ENCODE results near the gene GPR132.

GPR132 gene

DNA sequence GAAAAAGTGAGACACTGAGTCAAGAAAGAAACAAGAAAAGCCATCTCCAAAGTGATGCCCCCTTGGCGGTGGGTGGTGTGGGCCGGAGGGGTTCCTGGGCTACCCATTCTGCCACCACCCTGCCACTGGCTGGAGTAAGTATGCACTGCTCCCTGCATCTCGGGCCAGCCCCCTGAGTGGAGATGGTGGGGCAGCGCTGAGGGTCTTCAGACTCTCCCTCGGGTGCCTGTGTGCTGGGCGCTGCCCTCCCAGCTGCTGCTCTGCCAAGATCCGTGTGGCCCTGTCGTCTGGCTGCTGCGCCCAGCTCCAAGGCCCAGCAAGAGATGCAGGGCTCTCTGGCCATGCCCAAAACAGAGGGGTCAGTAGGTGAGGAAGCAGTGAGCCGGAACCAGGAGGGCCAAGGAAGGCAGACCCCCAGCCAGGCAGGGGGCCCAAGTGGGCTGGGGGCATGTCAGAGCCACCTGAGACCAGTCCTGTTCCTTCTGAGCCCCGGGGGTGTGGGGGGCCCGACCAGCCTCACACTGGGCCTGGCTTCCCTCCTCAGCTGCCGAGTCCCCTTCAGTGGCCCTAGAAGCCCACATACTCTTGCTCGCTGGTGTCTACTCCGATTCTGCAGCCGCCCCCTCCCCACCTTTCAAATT lies 5.2 kb downstream of the GPR132 start:
- DNase-seq, result no peak

DNA sequence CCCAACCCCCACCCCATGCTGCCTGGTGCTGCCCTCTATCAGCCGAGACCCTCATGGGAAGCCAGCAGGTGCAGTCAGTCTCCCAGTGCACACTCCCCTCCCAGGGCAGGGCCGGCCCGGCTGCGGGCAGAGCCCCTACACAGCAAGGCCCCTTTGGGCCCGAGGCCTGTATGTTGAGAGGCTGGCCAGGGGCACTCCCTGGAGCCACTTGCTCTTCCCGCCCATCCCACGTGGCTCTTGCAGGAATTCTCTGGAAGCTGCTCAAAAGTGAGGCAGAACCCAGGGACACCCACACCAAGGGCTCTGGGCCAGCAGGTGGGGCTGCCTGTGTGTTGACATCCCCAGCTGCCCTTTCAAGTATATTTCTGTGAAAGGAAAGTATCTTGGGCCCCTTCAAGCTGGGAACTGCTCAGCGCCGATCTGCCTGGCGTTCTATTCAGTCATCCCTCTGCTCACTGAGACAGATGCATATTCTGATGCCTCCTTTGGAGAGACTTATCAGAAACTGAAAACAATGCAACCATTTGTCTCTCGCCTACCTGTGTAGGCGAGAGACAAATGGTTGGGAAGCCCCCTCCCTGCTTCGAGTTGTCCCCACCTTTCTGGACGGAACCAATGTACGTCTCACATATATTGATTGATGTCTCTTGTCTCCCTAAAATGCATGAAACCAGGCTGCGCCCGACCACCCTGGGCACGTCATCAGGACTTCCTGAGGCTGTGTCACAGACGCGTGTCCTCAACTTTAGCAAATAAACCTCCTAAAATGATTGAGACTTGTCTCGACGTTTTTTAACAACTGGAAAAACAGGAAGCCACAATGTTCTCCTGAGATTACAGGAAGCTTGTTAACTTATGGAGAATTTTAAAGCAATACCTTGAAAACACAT lies 6.0 kb downstream of the GPR132 start:
- no peak for DNase-seq

GRCh38 chr14:105058521-105059034 lies 6.7 kb downstream of the GPR132 start:
- DNase-seq, result no peak

GRCh38 chr14:105056303-105056831 lies 8.9 kb downstream of the GPR132 start:
- DNase-seq, result no peak

GRCh38 chr14:105055736-105056302 lies 9.4 kb downstream of the GPR132 start:
- no peak for DNase-seq

DNA sequence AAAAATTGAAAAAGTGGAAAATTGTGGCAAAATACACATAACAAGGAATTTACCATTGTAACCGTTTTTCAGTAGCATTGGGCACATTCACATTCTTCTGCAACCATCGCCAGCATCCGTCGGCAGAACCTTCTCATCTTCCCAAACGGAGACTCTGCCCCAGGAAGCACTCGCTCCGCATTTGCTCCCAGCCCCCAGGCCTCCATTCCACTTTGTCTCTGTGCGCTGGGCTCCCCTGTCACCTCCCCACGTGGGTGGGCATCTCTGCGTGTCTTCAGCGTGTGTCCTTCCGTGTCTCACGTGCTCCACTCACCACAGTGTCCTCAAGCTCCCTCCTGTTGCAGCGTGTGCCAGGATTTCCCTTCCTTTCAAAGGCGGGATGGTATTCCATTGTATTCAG lies 9.9 kb downstream of the GPR132 start:
- no peak for DNase-seq

DNA sequence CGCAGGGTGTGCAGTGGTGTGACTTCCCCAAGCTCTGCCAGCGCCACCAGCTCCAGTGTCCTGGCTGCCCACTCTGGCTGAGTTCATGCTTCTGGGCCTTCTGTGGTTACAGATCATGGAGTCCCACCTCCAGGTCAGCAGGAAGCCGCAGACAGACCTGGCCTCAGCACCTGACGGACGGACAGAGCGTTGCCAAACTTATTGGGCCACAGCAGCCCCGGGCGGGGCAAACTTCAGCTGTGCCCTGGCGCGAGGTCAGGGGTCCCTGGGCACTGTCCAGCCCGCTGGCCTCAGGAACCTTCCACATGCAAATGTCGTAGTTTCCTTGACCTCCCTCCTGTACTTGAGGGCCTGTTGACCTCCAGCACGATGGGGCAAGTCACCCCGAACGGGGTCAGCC lies 11.2 kb downstream of the GPR132 start:
- DNase-seq, result no peak

GRCh38 chr14:105053421-105053820 lies 11.8 kb downstream of the GPR132 start:
- DNase-seq, result no peak

DNA sequence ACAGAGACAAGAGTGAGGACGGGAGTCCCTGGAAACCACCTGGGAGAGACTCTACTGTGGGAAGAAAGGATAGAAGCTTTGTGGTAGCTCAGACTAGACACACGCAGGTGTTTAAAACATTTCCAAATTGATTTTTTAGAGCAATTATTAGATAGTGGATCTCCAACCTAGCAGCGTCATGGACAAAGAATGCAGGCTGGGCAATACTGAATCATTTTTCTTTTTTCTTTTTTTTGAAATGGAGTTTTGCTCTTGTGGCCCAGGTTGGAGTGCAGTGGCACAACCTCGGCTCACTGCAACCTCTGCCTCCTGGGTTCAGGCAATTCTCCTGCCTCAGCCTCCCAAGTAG lies 13.1 kb downstream of the GPR132 start:
- DNase-seq, result no peak

GRCh38 chr14:105051182-105052109 lies 13.8 kb downstream of the GPR132 start:
- no peak for DNase-seq

DNA sequence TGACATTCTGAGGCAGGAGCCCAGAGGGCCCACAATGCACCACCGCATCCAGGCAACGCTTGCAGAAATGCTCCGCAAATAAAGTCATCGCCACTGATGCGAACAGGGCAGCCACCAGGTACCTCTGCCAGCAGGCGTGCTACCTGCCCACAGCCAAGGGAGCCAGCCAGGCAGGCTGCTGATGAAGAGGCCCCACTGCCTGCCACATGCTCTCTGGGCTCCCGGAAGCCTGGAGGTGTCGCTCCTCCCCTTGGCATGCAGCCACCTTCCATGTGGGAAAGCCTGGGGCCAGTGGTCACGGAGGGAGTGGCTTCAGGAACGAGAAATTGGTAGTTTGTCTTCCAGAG lies 14.7 kb downstream of the GPR132 start:
- peak; percentile 16 for DNase-seq

GRCh38 chr14:105049753-105050550 lies 15.3 kb downstream of the GPR132 start:
- no peak for DNase-seq

DNA sequence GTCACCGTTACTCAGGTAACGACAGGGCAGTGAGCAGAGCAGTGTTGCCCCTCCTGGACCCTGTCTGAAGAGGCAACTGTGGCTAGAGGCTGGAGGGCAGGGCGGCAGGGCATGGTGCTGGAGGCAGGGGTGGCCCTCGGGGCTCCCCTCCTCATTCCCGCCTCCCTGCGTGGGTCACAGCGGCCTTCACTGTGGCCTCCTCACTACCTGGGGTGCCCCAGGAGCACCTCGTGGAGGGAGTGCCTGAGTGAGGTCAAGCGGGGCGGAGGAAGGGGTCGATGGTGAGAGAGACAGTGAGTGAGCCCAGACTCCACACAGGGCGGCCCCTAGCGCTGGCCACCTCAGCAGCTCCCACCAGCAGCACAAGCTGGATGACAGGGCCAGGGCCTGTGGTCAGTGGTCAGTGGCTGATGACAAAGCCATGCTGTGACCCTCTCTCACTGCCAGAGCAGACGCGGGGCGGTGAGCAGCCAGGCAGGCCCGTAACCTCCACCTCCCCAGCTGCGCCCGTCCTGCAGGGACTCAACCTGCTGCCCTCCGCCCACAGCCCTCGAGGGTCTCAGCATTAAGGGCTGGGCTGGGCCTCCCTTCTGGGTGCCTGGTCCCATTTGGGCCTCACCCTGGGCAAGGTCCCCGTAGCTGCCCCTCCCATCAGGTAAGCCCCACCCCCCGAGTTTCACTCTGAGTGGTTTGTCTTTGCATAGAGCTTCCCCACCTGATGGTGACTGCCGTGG lies 17.8 kb downstream of the GPR132 start:
- DNase-seq, result no peak

- no peak for DNase-seq
Measured at GRCh38 chr14:105046891-105047282, 18.3 kb downstream of the GPR132 start.

DNA sequence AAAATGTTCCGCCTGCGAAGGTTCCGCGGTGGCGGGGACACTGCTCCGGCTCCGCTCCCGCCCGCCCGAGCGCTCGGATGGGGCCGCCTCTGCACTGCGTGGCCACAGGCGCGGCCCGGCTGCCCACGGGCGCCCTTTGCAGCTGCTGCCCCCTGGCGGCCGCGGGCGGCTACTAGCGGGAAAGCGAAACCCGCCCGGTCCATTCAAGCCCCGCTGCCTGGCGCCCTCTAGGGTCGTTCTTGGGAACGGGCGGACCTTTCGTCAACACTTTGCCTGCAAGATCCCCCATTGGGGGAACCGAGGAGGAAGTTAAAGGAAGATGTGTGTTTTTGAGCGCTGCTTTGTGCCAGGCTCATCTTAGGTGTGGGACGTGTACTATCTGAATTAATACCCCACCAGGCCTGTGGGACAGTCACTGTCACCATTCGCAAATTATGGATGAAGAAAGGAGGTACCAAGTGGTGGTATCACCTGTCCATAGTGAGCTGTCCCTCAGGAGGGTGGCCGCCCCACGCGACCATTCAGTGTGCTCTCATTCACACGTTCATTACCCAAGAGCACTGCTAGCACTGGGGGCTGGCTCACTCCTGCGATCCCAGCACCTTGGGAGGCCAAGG lies 19.4 kb downstream of the GPR132 start:
- peak; percentile 68 for DNase-seq

DNA sequence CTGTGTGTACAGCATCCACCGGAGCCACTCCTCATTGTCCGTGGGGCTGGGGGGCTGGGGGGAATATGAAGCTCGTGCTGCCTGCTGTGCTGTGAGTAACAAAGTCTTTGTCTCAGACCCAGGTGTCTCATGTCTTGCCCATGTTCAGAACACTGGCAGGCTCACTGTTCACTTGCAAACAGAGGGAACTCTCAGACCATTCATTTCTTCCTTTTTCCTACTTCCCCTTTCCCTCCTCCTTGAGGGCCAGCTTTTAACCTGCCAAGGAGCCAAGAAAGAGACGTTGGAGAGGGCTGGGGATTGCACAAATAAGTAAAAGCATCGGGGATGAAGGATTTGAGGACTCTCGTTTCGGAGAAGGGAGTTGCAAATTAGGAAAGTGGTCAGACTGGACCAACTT lies 21.6 kb downstream of the GPR132 start:
- DNase-seq, result no peak

GRCh38 chr14:105042813-105043212 lies 22.4 kb downstream of the GPR132 start:
- DNase-seq, result no peak

DNA sequence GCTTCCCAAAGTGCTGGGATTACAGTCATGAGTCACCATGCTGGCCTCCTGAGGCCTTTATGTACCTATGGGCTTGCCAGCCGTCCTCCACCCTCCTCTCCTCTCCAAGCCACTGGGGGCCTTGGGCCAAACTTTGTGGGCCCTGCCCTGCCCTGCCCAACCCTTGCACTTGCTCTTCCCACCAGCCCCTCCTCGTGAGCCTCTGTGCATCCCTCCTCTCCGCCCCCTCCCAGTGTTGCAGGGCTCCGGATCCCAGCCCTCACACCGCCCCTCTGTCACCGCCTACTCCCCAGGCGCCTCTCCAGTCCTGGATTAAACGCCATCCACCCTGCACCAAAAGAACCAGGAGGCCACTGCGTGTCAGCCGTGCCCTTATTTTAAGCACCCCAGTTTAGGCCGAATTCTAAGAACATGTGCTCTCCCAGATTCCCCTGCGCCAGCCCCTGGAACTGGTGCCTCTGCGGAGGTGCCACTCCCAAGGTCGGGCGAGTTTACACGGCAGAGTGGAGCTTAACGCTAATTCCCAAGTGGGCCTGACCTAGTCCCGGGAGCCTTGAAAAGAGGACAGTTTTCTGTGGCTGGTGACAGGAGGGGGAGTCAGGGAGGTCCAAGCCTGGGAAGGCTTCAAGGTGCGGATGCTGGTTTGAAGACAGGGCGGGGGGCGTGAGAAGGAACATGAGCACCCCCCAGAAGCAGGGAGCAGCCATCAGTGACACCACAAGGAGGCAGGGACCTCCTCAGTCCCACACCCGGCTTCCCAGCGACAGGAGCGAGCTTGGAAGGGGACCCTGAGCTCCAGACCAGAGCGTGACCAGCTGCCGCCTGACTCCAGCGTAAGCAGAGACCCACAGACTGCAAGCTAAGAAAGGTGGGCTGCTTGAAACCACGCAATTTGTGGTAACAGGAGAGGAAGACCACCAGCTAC lies 23.1 kb downstream of the GPR132 start:
- DNase-seq, result no peak

- DNase-seq, result no peak
Measured at GRCh38 chr14:105039458-105040205, 25.6 kb downstream of the GPR132 start.

Data from kidney glomerular epithelial cell (primary cell).